HG02759 (cell line): ENCODE measurements around the gene SYNE2.

Experiments
- ATAC-seq: cut with Tn5 transposase; IDR thresholded peaks from one replicate; pipeline ENCODE4 v1.9.1; 2021; ENCODE audit warnings: mild to moderate bottlenecking, moderate library complexity; ENCODE audit not compliant: unreplicated experiment

The SYNE2 gene

GRCh38 chr14:64064447-64064846 lies 211.6 kb downstream of the SYNE2 start:
- no peak for ATAC-seq

GRCh38 chr14:64069634-64070359 lies 217.0 kb downstream of the SYNE2 start:
- ATAC-seq = no peak

GRCh38 chr14:64074961-64075612 lies 222.3 kb downstream of the SYNE2 start:
- ATAC-seq = no peak

GRCh38 chr14:64075613-64076005 lies 222.8 kb downstream of the SYNE2 start:
- ATAC-seq = no peak

- ATAC-seq = no peak
These were observed 227.6 kb downstream of the SYNE2 start for GRCh38 chr14:64080452-64080851.

GRCh38 chr14:64081174-64081746 lies 228.5 kb downstream of the SYNE2 start:
- no peak for ATAC-seq

GRCh38 chr14:64082837-64083236 lies 230.0 kb downstream of the SYNE2 start:
- no peak for ATAC-seq

- ATAC-seq = no peak
These were observed 235.8 kb downstream of the SYNE2 start for GRCh38 chr14:64088647-64088964.

- ATAC-seq = no peak
These were observed 237.1 kb downstream of the SYNE2 start for GRCh38 chr14:64089920-64090319.

- ATAC-seq = no peak
These were observed 238.4 kb downstream of the SYNE2 start for GRCh38 chr14:64091217-64091616.

- ATAC-seq = no peak
These were observed 239.5 kb downstream of the SYNE2 start for GRCh38 chr14:64092338-64092737.

- no peak for ATAC-seq
These were observed 240.1 kb downstream of the SYNE2 start for GRCh38 chr14:64092940-64093339.

- no peak for ATAC-seq
These were observed 242.8 kb downstream of the SYNE2 start for GRCh38 chr14:64095620-64096019.

GRCh38 chr14:64098120-64098519 lies 245.3 kb downstream of the SYNE2 start:
- no peak for ATAC-seq

GRCh38 chr14:64107438-64107837 lies 254.6 kb downstream of the SYNE2 start:
- no peak for ATAC-seq

GRCh38 chr14:64109819-64110554 lies 257.2 kb downstream of the SYNE2 start:
- no peak for ATAC-seq

GRCh38 chr14:64110802-64111201 lies 258.0 kb downstream of the SYNE2 start:
- ATAC-seq = no peak

GRCh38 chr14:64112867-64113678 lies 260.3 kb downstream of the SYNE2 start:
- no peak for ATAC-seq

- no peak for ATAC-seq
These were observed 261.4 kb downstream of the SYNE2 start for GRCh38 chr14:64114166-64114565.

GRCh38 chr14:64114796-64115195 lies 262.0 kb downstream of the SYNE2 start:
- no peak for ATAC-seq

GRCh38 chr14:64115401-64115800 lies 262.6 kb downstream of the SYNE2 start:
- no peak for ATAC-seq
